Lung microvascular endothelial cell (primary cell): ENCODE results near the gene TIMM17A. TPM values are rescaled to one million over a fixed set of nuclear protein-coding genes. Genes with fewer than 3 reads are reported as not detected.

Experiments
- DNase-seq, 2 donors: peaks; one replicate each; pipeline versions ENCODE4 v3.0.0 to v3.0.0-alpha.2; 2010; ENCODE audit warnings: low read depth in 2 of 2
- total RNA-seq: library from RNA; depleted of rRNA; stranded (reverse); fragments of >200 nt; gene quantifications from 2 replicates; pipeline ENCODE4 v1.2.1, GENCODE V29; 2014

The TIMM17A gene
- total RNA-seq, 1 donor from 2014 or later = 49.2 TPM

GRCh38 chr1:201982623-201983379 lies 27.5 kb downstream of the TIMM17A start, which contains the start of gene RNPEP:
Gene RNPEP (plus strand): TSS chr1:201982648. CDS start chr1:201982667, 19 bp downstream.
- DNase-seq = peak; percentile 31 to 54

- no peak for DNase-seq
Measured at GRCh38 chr1:201983380-201983805, 28.1 kb downstream of the TIMM17A start.

- no peak for DNase-seq
Measured at GRCh38 chr1:201984446-201984845, 29.1 kb downstream of the TIMM17A start.

GRCh38 chr1:201985355-201985754 lies 30.1 kb downstream of the TIMM17A start:
- no peak for DNase-seq

GRCh38 chr1:201988601-201989000 lies 33.3 kb downstream of the TIMM17A start:
- DNase-seq = no peak

GRCh38 chr1:201989354-201990128 lies 34.2 kb downstream of the TIMM17A start:
- DNase-seq = no peak

- DNase-seq = peak in 1 of 2 donors; percentile 62
Measured at GRCh38 chr1:201990427-201990826, 35.1 kb downstream of the TIMM17A start.

- DNase-seq = peak; percentile 57 to 77
Measured at GRCh38 chr1:201999625-202000238, 44.4 kb downstream of the TIMM17A start.

- no peak for DNase-seq
Measured at GRCh38 chr1:202002507-202002906, 47.2 kb downstream of the TIMM17A start.

GRCh38 chr1:202004711-202005110 lies 49.4 kb downstream of the TIMM17A start:
- no peak for DNase-seq

GRCh38 chr1:202005958-202006357 lies 50.7 kb downstream of the TIMM17A start:
- peak; percentile 43 to 55 for DNase-seq

- DNase-seq = no peak
Measured at GRCh38 chr1:202007304-202007703, 52.0 kb downstream of the TIMM17A start.

GRCh38 chr1:202007805-202008489 lies 52.6 kb downstream of the TIMM17A start:
- DNase-seq = no peak

GRCh38 chr1:202009326-202010179 lies 54.2 kb downstream of the TIMM17A start:
- peak; percentile 70 to 78 for DNase-seq

GRCh38 chr1:202010180-202011015 lies 55.1 kb downstream of the TIMM17A start, which contains the start of gene ELF3:
Gene ELF3 (plus strand): TSS chr1:202010587. CDS start chr1:202011137, 550 bp downstream.
- no peak for DNase-seq

- DNase-seq = no peak
Measured at GRCh38 chr1:202011994-202012393, 56.7 kb downstream of the TIMM17A start.

GRCh38 chr1:202012544-202013478 lies 57.5 kb downstream of the TIMM17A start:
- no peak for DNase-seq

GRCh38 chr1:202013603-202014002 lies 58.3 kb downstream of the TIMM17A start:
- no peak for DNase-seq
